HepG2 (cell line): ENCODE results near the gene COASY. TPM values are rescaled to one million over a fixed set of nuclear protein-coding genes. Genes with fewer than 3 reads are reported as not detected.
A peak's percentile ranks its signal among the peaks of the same experiment; 100 is the strongest.

Experiments
- ATF7-NPFF ChIP-seq: sonication (generic); formaldehyde crosslinking; IDR thresholded peaks from 2 replicates; pipeline ENCODE4 v1.8.1; 2023; ENCODE audit warnings: mild to moderate bottlenecking, low read depth, missing genetic modification reagents, moderate library complexity
- BORCS8-MEF2B ChIP-seq: sonication (generic); formaldehyde crosslinking; IDR thresholded peaks from 2 replicates; pipeline ENCODE4 v1.8.0; 2022; ENCODE audit warnings: mild to moderate bottlenecking, missing genetic modification reagents
- BRF2 ChIP-seq: sonication (generic); formaldehyde crosslinking; IDR thresholded peaks from 2 replicates; pipeline ENCODE4 v1.8.1; 2022; ENCODE audit warnings: mild to moderate bottlenecking, missing genetic modification reagents
- ELF1 ChIP-seq: sonication (generic); formaldehyde crosslinking; IDR thresholded peaks from 2 replicates; pipeline ENCODE4 v1.4.0; 2020; ENCODE audit warnings: missing genetic modification reagents
- HNRNPUL1 ChIP-seq: fragments of 200-400 bp; formaldehyde crosslinking; IDR thresholded peaks from 2 replicates; pipeline ENCODE4 v1.6.1; 2017; ENCODE audit warnings: low read depth, mild to moderate bottlenecking, low read length, moderate library complexity
- IRF1 ChIP-seq: sonication (generic); formaldehyde crosslinking; IDR thresholded peaks from 2 replicates; pipeline ENCODE4 v1.4.0; 2020; ENCODE audit warnings: low read depth, mild to moderate bottlenecking, missing genetic modification reagents
- MBNL3 ChIP-seq: fragments of 250-450 bp; sonication (Bioruptor Pico); conservative IDR thresholded peaks from 2 replicates; pipeline ENCODE4 v1.8.0; 2022; ENCODE audit warnings: mild to moderate bottlenecking, inconsistent platforms
- MNT ChIP-seq: fragments of 450-650 bp; IDR thresholded peaks from 2 replicates; pipeline ENCODE4 v1.6.1; 2016
- PPARG ChIP-seq: conservative IDR thresholded peaks from 2 replicates; pipeline ENCODE4 v1.6.1; 2016; ENCODE audit warnings: missing biosample characterization, missing genetic modification reagents
- SP4 ChIP-seq: sonication (generic); formaldehyde crosslinking; IDR thresholded peaks from 2 replicates; pipeline ENCODE4 v1.8.1; 2023; ENCODE audit warnings: mild to moderate bottlenecking, missing genetic modification reagents
- ZBTB1 ChIP-seq: sonication (generic); formaldehyde crosslinking; IDR thresholded peaks from 2 replicates; pipeline ENCODE4 v1.4.0; 2020; ENCODE audit warnings: missing genetic modification reagents, borderline replicate concordance
- ZNF18 ChIP-seq: sonication (generic); formaldehyde crosslinking; IDR thresholded peaks from 2 replicates; pipeline ENCODE4 v1.8.0; 2022; ENCODE audit warnings: mild to moderate bottlenecking, missing genetic modification reagents; ENCODE audit not compliant: insufficient replicate concordance
- ZNF253 ChIP-seq: sonication (generic); formaldehyde crosslinking; IDR thresholded peaks from 2 replicates; pipeline ENCODE4 v1.8.0; 2022; ENCODE audit warnings: mild to moderate bottlenecking, missing genetic modification reagents, borderline replicate concordance
- ZNF33B ChIP-seq: sonication (generic); formaldehyde crosslinking; IDR thresholded peaks from 2 replicates; pipeline ENCODE4 v1.5.1; 2020; ENCODE audit warnings: mild to moderate bottlenecking, missing genetic modification reagents
- ZNF431 ChIP-seq: sonication (generic); formaldehyde crosslinking; IDR thresholded peaks from 2 replicates; pipeline ENCODE4 v1.9.0; 2022; ENCODE audit warnings: missing genetic modification reagents, low read depth, mild to moderate bottlenecking, borderline replicate concordance
- ZNF451 ChIP-seq: sonication (generic); formaldehyde crosslinking; IDR thresholded peaks from 2 replicates; pipeline ENCODE4 v1.5.0; 2020; ENCODE audit warnings: mild to moderate bottlenecking, missing genetic modification reagents
- ZNF484 ChIP-seq: sonication (generic); formaldehyde crosslinking; IDR thresholded peaks from 2 replicates; pipeline ENCODE4 v1.5.1; 2020; ENCODE audit warnings: mild to moderate bottlenecking, low read depth, missing genetic modification reagents, borderline replicate concordance
- ZNF496 ChIP-seq: sonication (generic); formaldehyde crosslinking; IDR thresholded peaks from 2 replicates; pipeline ENCODE4 v1.8.1; 2023; ENCODE audit warnings: mild to moderate bottlenecking, moderate library complexity, missing genetic modification reagents; ENCODE audit not compliant: insufficient replicate concordance
- ZNF605 ChIP-seq: sonication (generic); formaldehyde crosslinking; IDR thresholded peaks from 2 replicates; pipeline ENCODE4 v1.8.0; 2022; ENCODE audit warnings: mild to moderate bottlenecking, missing genetic modification reagents
- ZNF616 ChIP-seq: sonication (generic); formaldehyde crosslinking; IDR thresholded peaks from 2 replicates; pipeline ENCODE4 v1.5.0; 2020; ENCODE audit warnings: low read depth, mild to moderate bottlenecking, missing genetic modification reagents
- ZNF850 ChIP-seq: sonication (generic); formaldehyde crosslinking; conservative IDR thresholded peaks from 2 replicates; pipeline ENCODE4 v1.9.0; 2021; ENCODE audit warnings: mild to moderate bottlenecking, missing genetic modification reagents
- polyA plus RNA-seq, 8 experiments: library from polyadenylated mRNA; depleted of rRNA in 3 of 8; stranded (reverse) in 7 of 8; unstranded in 1 of 8; fragments of >200 nt; fragmentation: Illumina TruSeq in 4 of 8; extraction: Trizol in 4 of 8; gene quantifications; 2 replicates each; pipeline versions ENCODE4 v1.2.1 to v1.2.3, GENCODE V29; 2011 to 2016; ENCODE audit warnings: low read depth in 4 of 8, missing spikeins in 1 of 8, mixed read lengths in 1 of 8; ENCODE audit not compliant: insufficient read depth in 1 of 8
- total RNA-seq, 5 experiments: library from RNA; depleted of rRNA; stranded (reverse); fragments of >200 nt; fragmentation: Illumina TruSeq; extraction: Trizol; gene quantifications; 2 replicates each; pipeline ENCODE4 v1.2.3, GENCODE V29; 2016; ENCODE audit warnings: low read depth in 1 of 5
- TF ChIP-seq, protein P1 (sequence below): sonication (generic); formaldehyde crosslinking; IDR thresholded peaks from 2 replicates; pipeline ENCODE4 v1.4.0; 2020; ENCODE audit warnings: missing genetic modification reagents
- TF ChIP-seq, protein P2 (sequence below): sonication (generic); formaldehyde crosslinking; IDR thresholded peaks from 2 replicates; pipeline ENCODE4 v1.8.0; 2022; ENCODE audit warnings: mild to moderate bottlenecking, missing genetic modification reagents, moderate library complexity

Gene COASY
- total and polyA plus RNA-seq, 2 of the 13 experiments (the other 11 are each of a cell fraction or from before 2014, with no cell fraction given), result 90.7 to 125 TPM

GRCh38 chr17:42530952-42531454 is 30.9 kb upstream of the COASY start (continued):
- no peak for TF ChIP-seq BRF2 (CRISPR knock-in tag)
- TF ChIP-seq ZNF33B (CRISPR knock-in tag), result 0 out of 2 replicates have a peak, but pooled peaks have one; percentile 84
- no peak for TF ChIP-seq ZNF496 (CRISPR knock-in tag)
- TF ChIP-seq ZNF616 (CRISPR knock-in tag), result no peak
- no peak for TF ChIP-seq ZNF484 (CRISPR knock-in tag)
- TF ChIP-seq MNT, result peak; percentile 25; the same call in 1 of the 2 replicates
- TF ChIP-seq BORCS8-MEF2B, result peak; percentile 41; the same call in 1 of the 2 replicates
- TF ChIP-seq ELF1, result peak; percentile 17; the same call in 1 of the 2 replicates
- no peak for TF ChIP-seq ZNF451 (CRISPR knock-in tag)
- no peak for TF ChIP-seq ZNF605 (CRISPR knock-in tag)
- no peak for TF ChIP-seq HNRNPUL1
- peak; percentile 67; the same call in 1 of the 2 replicates for TF ChIP-seq ATF7-NPFF (CRISPR knock-in tag)
- TF ChIP-seq ZNF850, result no peak
- TF ChIP-seq IRF1 (CRISPR knock-in tag), result no peak
- 0 out of 2 replicates have a peak, but pooled peaks have one; percentile 85 for TF ChIP-seq ZNF431 (CRISPR knock-in tag)
- no peak for TF ChIP-seq MBNL3 (CRISPR knock-in tag)
- no peak for TF ChIP-seq ZNF253 (CRISPR knock-in tag)
- TF ChIP-seq ZBTB1, result no peak
- TF ChIP-seq, protein P1, sequence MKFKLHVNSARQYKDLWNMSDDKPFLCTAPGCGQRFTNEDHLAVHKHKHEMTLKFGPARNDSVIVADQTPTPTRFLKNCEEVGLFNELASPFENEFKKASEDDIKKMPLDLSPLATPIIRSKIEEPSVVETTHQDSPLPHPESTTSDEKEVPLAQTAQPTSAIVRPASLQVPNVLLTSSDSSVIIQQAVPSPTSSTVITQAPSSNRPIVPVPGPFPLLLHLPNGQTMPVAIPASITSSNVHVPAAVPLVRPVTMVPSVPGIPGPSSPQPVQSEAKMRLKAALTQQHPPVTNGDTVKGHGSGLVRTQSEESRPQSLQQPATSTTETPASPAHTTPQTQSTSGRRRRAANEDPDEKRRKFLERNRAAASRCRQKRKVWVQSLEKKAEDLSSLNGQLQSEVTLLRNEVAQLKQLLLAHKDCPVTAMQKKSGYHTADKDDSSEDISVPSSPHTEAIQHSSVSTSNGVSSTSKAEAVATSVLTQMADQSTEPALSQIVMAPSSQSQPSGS, result peak; percentile 95
- TF ChIP-seq ZNF18 (CRISPR knock-in tag), result peak; percentile 5
- TF ChIP-seq, protein P2, sequence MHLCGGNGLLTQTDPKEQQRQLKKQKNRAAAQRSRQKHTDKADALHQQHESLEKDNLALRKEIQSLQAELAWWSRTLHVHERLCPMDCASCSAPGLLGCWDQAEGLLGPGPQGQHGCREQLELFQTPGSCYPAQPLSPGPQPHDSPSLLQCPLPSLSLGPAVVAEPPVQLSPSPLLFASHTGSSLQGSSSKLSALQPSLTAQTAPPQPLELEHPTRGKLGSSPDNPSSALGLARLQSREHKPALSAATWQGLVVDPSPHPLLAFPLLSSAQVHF (CRISPR knock-in tag), result no peak
- TF ChIP-seq PPARG (CRISPR knock-in tag), result peak; percentile 80; the same call in 1 of the 2 replicates
- TF ChIP-seq SP4, result no peak
